VCaP (cell line): Measurements from ENCODE around the gene TNS1.

Experiments
- H3K27ac ChIP-seq: fragments of 450-650 bp; 2 replicates; pipeline ENCODE4 v1.5.1; 2017
- CTCF ChIP-seq: fragments of 450-650 bp; conservative IDR thresholded peaks from 2 replicates; pipeline ENCODE4 v1.5.1; 2017; ENCODE audit warnings: mild to moderate bottlenecking, moderate library complexity

The TNS1 gene

GRCh38 chr2:217946051-217946450, 56.7 kb downstream of the TNS1 start:
- no peak overlapping the region for H3K27ac ChIP-seq
- TF ChIP-seq CTCF, result no peak

GRCh38 chr2:217945530-217945929, 57.3 kb downstream of the TNS1 start:
- TF ChIP-seq CTCF, result no peak
- H3K27ac ChIP-seq, result no peak overlapping the region

- no peak for TF ChIP-seq CTCF
- H3K27ac ChIP-seq, result no peak overlapping the region
Measured at GRCh38 chr2:217944923-217945322, 57.9 kb downstream of the TNS1 start.

GRCh38 chr2:217944366-217944765, 58.4 kb downstream of the TNS1 start:
- no peak for TF ChIP-seq CTCF
- H3K27ac ChIP-seq, result no peak overlapping the region

GRCh38 chr2:217943446-217944321, 59.1 kb downstream of the TNS1 start:
- H3K27ac ChIP-seq, result no peak overlapping the region
- TF ChIP-seq CTCF, result no peak

- no peak for TF ChIP-seq CTCF
- no peak overlapping the region for H3K27ac ChIP-seq
Measured at GRCh38 chr2:217942731-217943335, 60.0 kb downstream of the TNS1 start.

- no peak for TF ChIP-seq CTCF
- H3K27ac ChIP-seq, result no peak overlapping the region
Measured at GRCh38 chr2:217941886-217942728, 60.7 kb downstream of the TNS1 start.
